K562 (cell line): ENCODE data around the gene FKRP. TPM values are rescaled to one million over a fixed set of nuclear protein-coding genes. Genes with fewer than 3 reads are reported as not detected.
A peak's percentile ranks its signal among the peaks of the same experiment; 100 is the strongest.

ENCODE experiments used
- ARID3A ChIP-seq: IDR thresholded peaks from 2 replicates; pipeline ENCODE4 v1.6.1; 2012; ENCODE audit warnings: low read depth, low read length, improper control_type of control experiment, borderline replicate concordance
- CREB1 ChIP-seq, 2 experiments: sonication (generic) in 1 of 2; formaldehyde crosslinking in 1 of 2; IDR thresholded peaks; 2 replicates each; pipeline versions ENCODE4 v1.6.1 to v1.8.0; 2012 to 2022; ENCODE audit warnings: inconsistent platforms in 1 of 2, mild to moderate bottlenecking in 1 of 2, missing genetic modification reagents in 1 of 2, moderate library complexity in 1 of 2
- EGR1 ChIP-seq: fragments of 450-650 bp; conservative IDR thresholded peaks from 2 replicates; pipeline ENCODE4 v1.6.1; 2017; ENCODE audit warnings: mild to moderate bottlenecking
- ETV5 ChIP-seq: sonication (generic); formaldehyde crosslinking; IDR thresholded peaks from 2 replicates; pipeline ENCODE4 v1.4.0; 2020; ENCODE audit warnings: low read depth, mild to moderate bottlenecking, missing genetic modification reagents
- HDAC3 ChIP-seq: fragments of 450-650 bp; IDR thresholded peaks from 2 replicates; pipeline ENCODE4 v1.6.1; 2018; ENCODE audit warnings: borderline replicate concordance, mild to moderate bottlenecking, moderate library complexity; ENCODE audit not compliant: partially characterized antibody
- HNRNPK ChIP-seq: fragments of 200-400 bp; formaldehyde crosslinking; IDR thresholded peaks from one replicate; pipeline ENCODE4 v1.6.1; 2018; ENCODE audit warnings: mild to moderate bottlenecking, low read depth, low read length; ENCODE audit not compliant: poor library complexity, severe bottlenecking
- MAX ChIP-seq: sonication (generic); formaldehyde crosslinking; IDR thresholded peaks from 2 replicates; pipeline ENCODE4 v1.9.0; 2022; ENCODE audit warnings: mild to moderate bottlenecking, missing genetic modification reagents
- MEF2D ChIP-seq: conservative IDR thresholded peaks from 2 replicates; pipeline ENCODE4 v1.6.1; 2016; ENCODE audit warnings: low read depth, missing genetic modification characterization, missing compliant biosample characterization
- MTA1 ChIP-seq: fragments of 450-650 bp; IDR thresholded peaks from 2 replicates; pipeline ENCODE4 v1.6.1; 2017; ENCODE audit warnings: borderline replicate concordance
- PHB2 ChIP-seq: fragments of 450-650 bp; IDR thresholded peaks from 2 replicates; pipeline ENCODE4 v1.6.1; 2017; ENCODE audit warnings: low read depth
- PML ChIP-seq: IDR thresholded peaks from 2 replicates; pipeline ENCODE4 v1.6.1; 2012; ENCODE audit warnings: low read length, inconsistent platforms
- POLR2A ChIP-seq: fragments of 450-650 bp; conservative IDR thresholded peaks from 2 replicates; pipeline ENCODE4 v1.6.1; 2016
- PRPF4 ChIP-seq: fragments of 200-400 bp; formaldehyde crosslinking; IDR thresholded peaks from one replicate; pipeline ENCODE4 v1.6.1; 2017; ENCODE audit warnings: low read length, low read depth, mild to moderate bottlenecking; ENCODE audit not compliant: insufficient read depth, poor library complexity, severe bottlenecking
- RBM17 ChIP-seq: fragments of 200-400 bp; formaldehyde crosslinking; IDR thresholded peaks from 2 replicates; pipeline ENCODE4 v1.6.1; 2017; ENCODE audit warnings: low read depth, mild to moderate bottlenecking, low read length, borderline replicate concordance
- RNF2 ChIP-seq: sonication (generic); IDR thresholded peaks from 2 replicates; pipeline ENCODE4 v1.6.1; 2016
- TCF3 ChIP-seq: sonication (generic); formaldehyde crosslinking; IDR thresholded peaks from 2 replicates; pipeline ENCODE4 v1.4.0; 2020; ENCODE audit warnings: mild to moderate bottlenecking, missing genetic modification reagents
- THRAP3 ChIP-seq: fragments of 450-650 bp; IDR thresholded peaks from 2 replicates; pipeline ENCODE4 v1.6.1; 2016; ENCODE audit warnings: mild to moderate bottlenecking, inconsistent platforms, borderline replicate concordance
- VEZF1 ChIP-seq: fragments of 200-800 bp; sonication (Bioruptor generic); IDR thresholded peaks from 2 replicates; pipeline ENCODE4 v1.6.1; 2017; ENCODE audit warnings: missing genetic modification characterization, missing compliant biosample characterization
- ZBTB9 ChIP-seq: fragments of 450-650 bp; formaldehyde crosslinking; IDR thresholded peaks from 2 replicates; pipeline ENCODE4 v1.4.0; 2020; ENCODE audit warnings: mild to moderate bottlenecking, moderate library complexity
- ZNF12 ChIP-seq: sonication (generic); formaldehyde crosslinking; IDR thresholded peaks from 2 replicates; pipeline ENCODE4 v1.4.0; 2020; ENCODE audit warnings: mild to moderate bottlenecking, missing genetic modification reagents
- ZNF445 ChIP-seq: fragments of 250-450 bp; sonication (Bioruptor Pico); IDR thresholded peaks from 2 replicates; pipeline ENCODE4 v1.4.0; 2020; ENCODE audit warnings: low read depth, mild to moderate bottlenecking, moderate library complexity
- ZNF696 ChIP-seq: fragments of 250-450 bp; sonication (Bioruptor Pico); conservative IDR thresholded peaks from 2 replicates; pipeline ENCODE4 v1.4.0; 2020; ENCODE audit warnings: mild to moderate bottlenecking, moderate library complexity
- ZNF717 ChIP-seq: fragments of 250-450 bp; sonication (Bioruptor Pico); IDR thresholded peaks from 2 replicates; pipeline ENCODE4 v1.5.0; 2021
- ZNF79 ChIP-seq: fragments of 250-450 bp; sonication (Bioruptor Pico); IDR thresholded peaks from 2 replicates; pipeline ENCODE4 v1.4.0; 2020; ENCODE audit warnings: low read depth, mild to moderate bottlenecking, moderate library complexity
- polyA plus RNA-seq, 8 experiments: library from polyadenylated mRNA; depleted of rRNA in 4 of 8; stranded (reverse) in 5 of 8; unstranded in 3 of 8; fragments of >200 nt; fragmentation: Nextera tagmentation in 2 of 8; fragmentation: Illumina TruSeq in 1 of 8; extraction: Ambion mirVana in 2 of 8; extraction: Trizol in 1 of 8; gene quantifications; 2 replicates each; pipeline versions ENCODE4 v1.2.1 to v1.2.3, GENCODE V29; 2011 to 2014; ENCODE audit warnings: inconsistent platforms in 1 of 8, missing spikeins in 1 of 8
- total RNA-seq, 7 experiments: library from RNA; depleted of rRNA in 6 of 7; stranded (reverse); fragments of >200 nt in 6 of 7; fragmentation: Illumina TruSeq in 2 of 7; extraction: Trizol in 2 of 7; gene quantifications; 2 replicates each; pipeline versions ENCODE4 v1.2.1 to v1.2.3, GENCODE V29; 2011 to 2021; ENCODE audit warnings: low replicate concordance in 1 of 7

Gene FKRP
- total and polyA plus RNA-seq, 9 of the 15 experiments (the other 6 are each of a cell fraction or from before 2014, with no cell fraction given) = 0.68 to 16.1 (median 6.5) TPM

- peak; percentile 72 for TF ChIP-seq MAX
- 0 out of 2 replicates have a peak, but pooled peaks have one; percentile 50 for TF ChIP-seq ZNF12 (CRISPR knock-in tag)
- peak; percentile 65 for TF ChIP-seq EGR1
- peak; percentile 2; the same call in 1 of the 2 replicates for TF ChIP-seq CREB1 (IDR thresholded peaks at IDR 0.05)
- TF ChIP-seq CREB1 (CRISPR knock-in tag; IDR thresholded peaks at IDR 0.05) = 0 out of 2 replicates have a peak, but pooled peaks have one; percentile 32
- TF ChIP-seq ETV5 (CRISPR knock-in tag) = peak; percentile 48; the same call in 1 of the 2 replicates
- no peak for TF ChIP-seq PRPF4
- TF ChIP-seq HNRNPK = no peak
- TF ChIP-seq THRAP3 = no peak
- TF ChIP-seq PHB2 = no peak
- TF ChIP-seq ZNF79 (CRISPR knock-in tag) = 0 out of 2 replicates have a peak, but pooled peaks have one; percentile 34
- no peak for TF ChIP-seq ZNF445 (CRISPR knock-in tag)
- peak; percentile 80 for TF ChIP-seq TCF3 (CRISPR knock-in tag)
- no peak for TF ChIP-seq ARID3A
- TF ChIP-seq ZNF717 = no peak
- peak; percentile 63; the same call in 1 of the 2 replicates for TF ChIP-seq MTA1
- TF ChIP-seq RBM17 = no peak
- 0 out of 2 replicates have a peak, but pooled peaks have one; percentile 47 for TF ChIP-seq MEF2D (tag)
- TF ChIP-seq VEZF1 = peak; percentile 93
- peak; percentile 55 for TF ChIP-seq HDAC3
- peak; percentile 44; the same call in 1 of the 2 replicates for TF ChIP-seq RNF2
- peak; percentile 41; the same call in 1 of the 2 replicates for TF ChIP-seq PML
- TF ChIP-seq ZBTB9 = peak; percentile 56
- TF ChIP-seq ZNF696 (CRISPR knock-in tag) = no peak
- peak; percentile 70; the same call in 1 of the 2 replicates for TF ChIP-seq POLR2A
These were observed 40.6 kb downstream of the FKRP start (continued) for GRCh38 chr19:46786236-46787039.
